SK-N-SH (cell line): ENCODE measurements around the gene HPCAL4. TPM values are rescaled to one million over a fixed set of nuclear protein-coding genes. Genes with fewer than 3 reads are reported as not detected.
A peak's percentile ranks its signal among the peaks of the same experiment; 100 is the strongest.

Experiments used
- CTCF ChIA-PET: fragments of 300-600, 350-600 bp; formaldehyde crosslinking; extraction: SDS; loops from one replicate; lab custom pipeline; 2021; lab: Yijun Ruan, JAX
- POLR2A ChIA-PET: fragments of 350-600 bp; sonication (Branson Sonifier 250); formaldehyde crosslinking; extraction: SDS; loops from one replicate; lab custom pipeline; 2020; ENCODE audit warnings: antibody characterized with exemption, inconsistent platforms; lab: Yijun Ruan, JAX
- DNase-seq: peaks from one replicate; pipeline ENCODE4 v3.0.0; 2012
- H2AFZ ChIP-seq: fragments of 200-600 bp; sonication (generic); 2 replicates; pipeline ENCODE4 v1.8.1; 2016; ENCODE audit warnings: antibody characterized with exemption, mild to moderate bottlenecking, low read depth
- H3F3A ChIP-seq: fragments of 200-600 bp; sonication (generic); replicated peaks from 2 replicates; pipeline ENCODE3; 2016; ENCODE audit warnings: antibody characterized with exemption, mild to moderate bottlenecking; ENCODE audit not compliant: insufficient read depth
- H3K27ac ChIP-seq, 2 experiments: fragments of 200-500 bp in 1 of 2; fragments of 200-600 bp in 1 of 2; sonication (Bioruptor generic) in 1 of 2; sonication (generic), shearing (Covaris generic) in 1 of 2; 2 replicates each; pipeline versions ENCODE4 v1.5.1 to v1.6.1; 2014 to 2016; ENCODE audit warnings: low read depth in 2 of 2, inconsistent platforms in 1 of 2, low read length in 1 of 2, mild to moderate bottlenecking in 1 of 2, mixed read lengths in 1 of 2
- H3K27me3 ChIP-seq: fragments of 200-600 bp; sonication (generic), shearing (Covaris generic); 2 replicates; pipeline ENCODE4 v1.6.1; 2016; ENCODE audit warnings: mixed run types; ENCODE audit not compliant: insufficient read depth
- H3K36me3 ChIP-seq, 2 experiments: fragments of 200-500 bp in 1 of 2; fragments of 200-600 bp in 1 of 2; sonication (Bioruptor generic) in 1 of 2; sonication (generic) in 1 of 2; replicated peaks in 1 of 2; 2 replicates each; pipeline versions ENCODE3 to v1.5.1; 2014 to 2016; ENCODE audit warnings: low read length in 1 of 2, mild to moderate bottlenecking in 1 of 2; ENCODE audit not compliant: insufficient read depth in 2 of 2, control insufficient read depth in 1 of 2
- H3K4me1 ChIP-seq, 2 experiments: fragments of 200-500 bp in 1 of 2; fragments of 200-600 bp in 1 of 2; sonication (Bioruptor generic) in 1 of 2; sonication (generic), shearing (Covaris generic) in 1 of 2; 2 replicates each; pipeline versions ENCODE4 v1.5.1 to v1.6.1; 2014 to 2016; ENCODE audit warnings: low read depth in 1 of 2, low read length in 1 of 2, mixed run types in 1 of 2; ENCODE audit not compliant: insufficient read depth in 2 of 2, control insufficient read depth in 1 of 2
- H3K4me2 ChIP-seq: fragments of 200-600 bp; sonication (generic), shearing (Covaris generic); 2 replicates; pipeline ENCODE4 v1.6.1; 2017; ENCODE audit warnings: mixed run types
- H3K4me3 ChIP-seq, 2 experiments: fragments of 200-500 bp in 1 of 2; fragments of 200-600 bp in 1 of 2; sonication (Bioruptor generic) in 1 of 2; sonication (generic), shearing (Covaris generic) in 1 of 2; 2 replicates each; pipeline versions ENCODE4 v1.5.1 to v1.8.1; 2014 to 2016; ENCODE audit warnings: low read depth in 2 of 2, inconsistent platforms in 1 of 2, low read length in 1 of 2, mild to moderate bottlenecking in 1 of 2, mixed read lengths in 1 of 2, moderate library complexity in 1 of 2
- H3K79me2 ChIP-seq: fragments of 200-600 bp; sonication (generic); 2 replicates; pipeline ENCODE4 v1.8.1; 2017; ENCODE audit warnings: mild to moderate bottlenecking; ENCODE audit not compliant: insufficient read depth
- H3K9ac ChIP-seq: fragments of 200-600 bp; sonication (generic); 2 replicates; pipeline ENCODE4 v1.6.1; 2017; ENCODE audit warnings: mixed run types
- H3K9me2 ChIP-seq: fragments of 200-600 bp; sonication (generic); 2 replicates; pipeline ENCODE4 v1.6.1; 2017; ENCODE audit warnings: mixed run types
- H3K9me3 ChIP-seq: fragments of 200-600 bp; sonication (generic); 2 replicates; pipeline ENCODE4 v1.6.1; 2017; ENCODE audit warnings: mixed run types, mild to moderate bottlenecking, moderate library complexity
- H4K20me1 ChIP-seq: fragments of 200-600 bp; sonication (generic); 2 replicates; pipeline ENCODE4 v1.6.1; 2017; ENCODE audit warnings: mild to moderate bottlenecking, mixed run types; ENCODE audit not compliant: insufficient read depth
- CTCF ChIP-seq: fragments of 200-600 bp; sonication (generic); IDR thresholded peaks from 2 replicates; pipeline ENCODE4 v1.6.1; 2017; ENCODE audit warnings: antibody characterized with exemption, mild to moderate bottlenecking, moderate library complexity
- FOSL2 ChIP-seq: IDR thresholded peaks from 2 replicates; pipeline ENCODE4 v1.4.0; 2012; ENCODE audit warnings: low read depth, mild to moderate bottlenecking, moderate library complexity, borderline replicate concordance
- FOXM1 ChIP-seq: IDR thresholded peaks from 2 replicates; pipeline ENCODE4 v1.4.0; 2012; ENCODE audit warnings: low read depth, mild to moderate bottlenecking
- GABPA ChIP-seq: IDR thresholded peaks from 2 replicates; pipeline ENCODE4 v1.4.0; 2012; ENCODE audit warnings: low read depth, mild to moderate bottlenecking
- JUND ChIP-seq: IDR thresholded peaks from 2 replicates; pipeline ENCODE4 v1.4.0; 2012
- MXI1 ChIP-seq: IDR thresholded peaks from 2 replicates; pipeline ENCODE4 v1.6.1; 2012; ENCODE audit warnings: mild to moderate bottlenecking, low read depth, low read length, improper control_type of control experiment
- NRF1 ChIP-seq: IDR thresholded peaks from 2 replicates; pipeline ENCODE4 v1.6.1; 2012; ENCODE audit warnings: low read depth, mild to moderate bottlenecking, low read length
- POLR2AphosphoS5 ChIP-seq: IDR thresholded peaks from 2 replicates; pipeline ENCODE4 v1.6.1; 2012; ENCODE audit warnings: low read depth, low read length
- RAD21 ChIP-seq: IDR thresholded peaks from 2 replicates; pipeline ENCODE4 v1.6.1; 2012; ENCODE audit warnings: mild to moderate bottlenecking, low read length
- RCOR1 ChIP-seq: fragments of 150-350 bp; IDR thresholded peaks from 2 replicates; pipeline ENCODE4 v1.6.1; 2017; ENCODE audit warnings: antibody characterized with exemption, low read length
- RFX5 ChIP-seq: IDR thresholded peaks from 2 replicates; pipeline ENCODE4 v1.6.1; 2012; ENCODE audit warnings: mild to moderate bottlenecking, improper control_type of control experiment, low read length
- SMC3 ChIP-seq: IDR thresholded peaks from 2 replicates; pipeline ENCODE4 v1.6.1; 2012; ENCODE audit warnings: low read depth, low read length, improper control_type of control experiment
- TAF1 ChIP-seq: IDR thresholded peaks from 2 replicates; pipeline ENCODE4 v1.6.1; 2012; ENCODE audit warnings: low read depth, mild to moderate bottlenecking, low read length, moderate library complexity, borderline replicate concordance
- USF1 ChIP-seq: IDR thresholded peaks from 2 replicates; pipeline ENCODE4 v1.4.0; 2012; ENCODE audit warnings: low read depth, borderline replicate concordance
- USF2 ChIP-seq: fragments of 150-350 bp; IDR thresholded peaks from 2 replicates; pipeline ENCODE4 v1.6.1; 2017; ENCODE audit warnings: antibody characterized with exemption, low read length, low read depth, borderline replicate concordance
- WGBS: methylation state at CpG from one replicate; pipeline ENCODE4 v1.1.6; 2017; ENCODE audit warnings: low lambda C conversion rate; 5-methylcytosine and 5-hydroxymethylcytosine counted together
- polyA plus RNA-seq, 3 experiments: library from polyadenylated mRNA; depleted of rRNA; stranded (reverse); fragments of >200 nt; gene quantifications; 2 replicates each; pipeline ENCODE4 v1.2.3, GENCODE V29; 2012

HPCAL4 gene
- polyA plus RNA-seq, 1 of the 3 experiments (the other 2 are of a cell fraction), result 0.15 TPM

- peak overlapping the region in 1 of 2 experiments; percentile 53; a peak in 2 of 4 replicates for H3K4me3 ChIP-seq
- no peaks in the 10 kb centered on the region for H3F3A ChIP-seq
- ChIA-PET CTCF (interaction anchor here (0.5 to 15.4 kb wide), 41 partner anchors 8 to 272 kb away, joined by 3 to 459 read pairs (median 4); partner anchors contain the start of genes HPCAL4, NT5C1A and PPIE), POLR2A (interaction anchor here (1.0 to 7.5 kb wide), 8 partner anchors 10 to 82 kb away, joined by 3 to 95 read pairs (median 6); partner anchors contain the start of genes HPCAL4, NT5C1A and PPIE)
- no peak overlapping the region for H3K9ac ChIP-seq
- peak overlapping the region in 1 of 2 experiments; percentile 100; a peak in 2 of 4 replicates for H3K27ac ChIP-seq
- H3K4me2 ChIP-seq, result no peak overlapping the region
- H3K9me3 ChIP-seq, result no peaks in the 10 kb centered on the region
- TF ChIP-seq JUND (no peak), POLR2AphosphoS5 (no peak), RCOR1 (peak; percentile 34; the same call in 1 of the 2 replicates), SMC3 (peak; percentile 50), TAF1 (peak; percentile 21; the same call in 1 of the 2 replicates), CTCF (peak; percentile 80), RAD21 (peak; percentile 72)
- WGBS, result 42% methylated on average over 6 of the region's 6 CpGs
- H3K36me3 ChIP-seq, result no peaks in the 10 kb centered on the region
- H3K79me2 ChIP-seq, result no peaks in the 10 kb centered on the region
- peak overlapping the region; percentile 60; the same call in 1 of the 2 replicates for H2AFZ ChIP-seq
- H4K20me1 ChIP-seq, result no peaks in the 10 kb centered on the region
- peaks cover 4% of the 10 kb centered on the region; the same call in 1 of the 2 replicates for H3K27me3 ChIP-seq
- H3K9me2 ChIP-seq, result no peaks in the 10 kb centered on the region
- H3K4me1 ChIP-seq, result peaks cover 0 to 84% of the 10 kb centered on the region in 2 experiments; a peak in 2 of 4 replicates
- peak; percentile 70 for DNase-seq
Measured at GRCh38 chr1:39657923-39658485, 33.2 kb downstream of the HPCAL4 start.

- no peak overlapping the region for H3K9ac ChIP-seq
- H2AFZ ChIP-seq, result peak overlapping the region; percentile 60; the same call in 1 of the 2 replicates
- H3K4me1 ChIP-seq, result peaks cover 0 to 84% of the 10 kb centered on the region in 2 experiments; a peak in 2 of 4 replicates
- peaks cover 4% of the 10 kb centered on the region; the same call in 1 of the 2 replicates for H3K27me3 ChIP-seq
- H3K27ac ChIP-seq, result peak overlapping the region in 1 of 2 experiments; percentile 100; a peak in 3 of 4 replicates
- WGBS, result 75% methylated on average over 3 of the region's 3 CpGs
- TF ChIP-seq MXI1 (no peak), FOXM1 (no peak), USF1 (no peak), GABPA (no peak), SMC3 (no peak), FOSL2 (0 out of 2 replicates have a peak, but pooled peaks have one; percentile 2), NRF1 (no peak), RFX5 (no peak), USF2 (no peak)
- H3K9me3 ChIP-seq, result no peaks in the 10 kb centered on the region
- no peak overlapping the region for H3K4me3 ChIP-seq
- ChIA-PET CTCF (interaction anchor here (0.6 to 15.4 kb wide), 32 partner anchors 8 to 246 kb away, joined by 3 to 459 read pairs (median 6); partner anchors contain the start of genes HPCAL4, NT5C1A and PPIE), POLR2A (interaction anchor here (0.8 to 7.5 kb wide), 7 partner anchors 10 to 82 kb away, joined by 3 to 95 read pairs (median 5); partner anchors contain the start of gene NT5C1A)
- H3K4me2 ChIP-seq, result no peak overlapping the region
- no peaks in the 10 kb centered on the region for H3F3A ChIP-seq
- no peaks in the 10 kb centered on the region for H3K9me2 ChIP-seq
- no peak for DNase-seq
- no peaks in the 10 kb centered on the region for H4K20me1 ChIP-seq
- H3K36me3 ChIP-seq, result no peaks in the 10 kb centered on the region
- no peaks in the 10 kb centered on the region for H3K79me2 ChIP-seq
Measured at GRCh38 chr1:39657402-39657801, 33.8 kb downstream of the HPCAL4 start.
